ENCODE data around the gene VPS11.

Gene VPS11

GRCh38 chr11:119025099-119025473, 42.5 kb upstream of the VPS11 start:
- no peak overlapping the region for H3K4me3 ChIP-seq (replicated peaks in 1 of 2; ENCODE audit: low read depth in 2 of 2, low read length in 2 of 2)
- no peak for DNase-seq (ENCODE audit: low read depth in 2 of 2)
- TF ChIP-seq CTCF (IDR thresholded peaks at IDR 0.05; ENCODE audit: low read depth, low read length) = no peak

- no peak for TF ChIP-seq CTCF (IDR thresholded peaks at IDR 0.05; ENCODE audit: low read depth, low read length)
- no peak overlapping the region for H3K4me3 ChIP-seq (replicated peaks in 1 of 2; ENCODE audit: low read depth in 2 of 2, low read length in 2 of 2)
- DNase-seq (ENCODE audit: low read depth in 2 of 2) = no peak
Observed at GRCh38 chr11:119025541-119025940, 42.1 kb upstream of the VPS11 start.

- no peak for TF ChIP-seq CTCF (IDR thresholded peaks at IDR 0.05; ENCODE audit: low read depth, low read length)
- H3K4me3 ChIP-seq (replicated peaks in 1 of 2; ENCODE audit: low read depth in 2 of 2, low read length in 2 of 2) = no peak overlapping the region
- DNase-seq (ENCODE audit: low read depth in 2 of 2) = no peak
Observed at GRCh38 chr11:119025978-119026766, 41.4 kb upstream of the VPS11 start.

GRCh38 chr11:119026970-119027369, 40.6 kb upstream of the VPS11 start:
- no peak for DNase-seq (ENCODE audit: low read depth in 2 of 2)
- H3K4me3 ChIP-seq (replicated peaks in 1 of 2; ENCODE audit: low read depth in 2 of 2, low read length in 2 of 2) = no peak overlapping the region
- TF ChIP-seq CTCF (IDR thresholded peaks at IDR 0.05; ENCODE audit: low read depth, low read length) = no peak

- no peak overlapping the region for H3K4me3 ChIP-seq (replicated peaks in 1 of 2; ENCODE audit: low read depth in 2 of 2, low read length in 2 of 2)
- no peak for TF ChIP-seq CTCF (IDR thresholded peaks at IDR 0.05; ENCODE audit: low read depth, low read length)
- no peak for DNase-seq (ENCODE audit: low read depth in 2 of 2)
Observed at GRCh38 chr11:119027561-119028345, 39.9 kb upstream of the VPS11 start.

- DNase-seq (ENCODE audit: low read depth in 2 of 2) = no peak
- no peak overlapping the region for H3K4me3 ChIP-seq (replicated peaks in 1 of 2; ENCODE audit: low read depth in 2 of 2, low read length in 2 of 2)
- no peak for TF ChIP-seq CTCF (IDR thresholded peaks at IDR 0.05; ENCODE audit: low read depth, low read length)
Observed at GRCh38 chr11:119028346-119029068, 39.1 kb upstream of the VPS11 start.

Measured in cardiac fibroblast (primary cell).